Measurements from ENCODE around the gene ARID3C. TPM values are rescaled to one million over a fixed set of nuclear protein-coding genes. Genes with fewer than 3 reads are reported as not detected.

ARID3C gene
- total and polyA plus RNA-seq, 2 of the 8 experiments (the other 6 are each of a cell fraction or from before 2014, with no cell fraction given) = 0.08 TPM; not detected in 1

DNA sequence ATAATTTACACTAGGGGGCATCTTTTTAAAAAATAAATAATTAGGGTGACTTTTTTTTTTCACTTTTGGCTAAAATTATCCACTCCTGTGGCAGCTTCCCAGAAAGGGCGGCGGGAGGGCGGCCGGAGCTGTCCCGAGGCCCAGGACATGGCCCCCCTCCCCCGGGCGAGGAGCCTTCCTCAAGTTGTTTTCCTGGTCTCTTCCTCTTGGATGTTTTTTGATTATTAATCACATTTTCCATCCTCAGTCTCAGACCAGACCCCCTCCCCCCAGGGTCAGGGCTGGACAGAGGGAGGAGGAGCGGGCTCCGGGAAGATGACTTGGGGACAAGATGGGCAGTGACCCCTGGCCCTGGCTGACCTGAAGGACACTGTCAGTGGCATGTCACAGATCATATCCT, 34.7 kb downstream of the ARID3C start:
- Histone ChIP-seq H3K4ac (replicated peaks; ENCODE audit: insufficient read length, low read depth, low read length) (no peak overlapping the region), H3K4me3 (ENCODE audit: extremely low read depth in 1 of 4, insufficient read depth in 2 of 4, low read depth in 3 of 4, low read length in 4 of 4) (no peak overlapping the region), H3K4me2 (ENCODE audit: insufficient read depth in 1 of 2, low read depth in 2 of 2, low read length in 2 of 2) (no peak overlapping the region), H4K20me1 (replicated peaks in 1 of 2; ENCODE audit: control insufficient read depth in 1 of 2, insufficient read depth in 2 of 2, low read length in 2 of 2) (peaks cover 0 to 2% of the 10 kb centered on the region in 2 experiments), H3K79me2 (ENCODE audit: control insufficient read depth in 1 of 2, insufficient read depth in 2 of 2, low read length in 2 of 2) (no peaks in the 10 kb centered on the region), H3K27me3 (replicated peaks in 1 of 4; ENCODE audit: control insufficient read depth in 3 of 4, extremely low read depth in 1 of 4, insufficient read depth in 3 of 4, low read length in 3 of 4) (peaks cover 39 to 52% (median 47%) of the 10 kb centered on the region in 4 experiments), H2BK20ac (ENCODE audit: low read length) (no peak overlapping the region), H3K23me2 (ENCODE audit: low read depth, low read length) (peaks cover 13% of the 10 kb centered on the region; the same call in 1 of the 2 replicates), H4K91ac (replicated peaks; ENCODE audit: insufficient read length, low read length) (no peak overlapping the region), H3K9me3 (ENCODE audit: insufficient read depth in 2 of 2, low read depth in 1 of 2, low read length in 1 of 2) (no peaks in the 10 kb centered on the region), H2BK15ac (ENCODE audit: low read length) (no peak overlapping the region), H2AK5ac (ENCODE audit: low read depth, low read length) (no peak overlapping the region), H3K36me3 (ENCODE audit: control insufficient read depth in 2 of 4, insufficient read depth in 4 of 4, low read length in 3 of 4) (peaks cover 0 to 7% (median 0%) of the 10 kb centered on the region in 4 experiments; a peak in 1 of 8 replicates), H3K18ac (ENCODE audit: extremely low read depth, low read length) (no peak overlapping the region), H3K56ac (replicated peaks; ENCODE audit: insufficient read length, low read depth, low read length) (no peak overlapping the region), H3K4me1 (replicated peaks in 1 of 4; ENCODE audit: control insufficient read depth in 3 of 4, insufficient read depth in 4 of 4, low read length in 3 of 4) (peaks cover 0 to 19% (median 12%) of the 10 kb centered on the region in 4 experiments; a peak in 6 of 7 replicates), H3K23ac (ENCODE audit: insufficient read length) (no peak overlapping the region), H2BK120ac (replicated peaks; ENCODE audit: low read depth, low read length) (no peak overlapping the region), H2AFZ (ENCODE audit: low read length) (no peak overlapping the region), H2BK5ac (ENCODE audit: low read depth, low read length) (no peak overlapping the region), H3K9ac (replicated peaks in 1 of 4; ENCODE audit: extremely low read depth in 1 of 4, low read depth in 3 of 4, low read length in 3 of 4) (no peak overlapping the region), H3K14ac (ENCODE audit: insufficient read length) (no peak overlapping the region), H4K8ac (ENCODE audit: extremely low read depth, insufficient read depth, low read length) (no peak overlapping the region), H4K5ac (ENCODE audit: insufficient read length, low read depth, low read length) (no peak overlapping the region), H3K79me1 (ENCODE audit: low read depth, low read length) (no peaks in the 10 kb centered on the region), H3K27ac (ENCODE audit: low read depth, low read length) (no peak overlapping the region), H2BK12ac (ENCODE audit: low read depth, low read length) (no peak overlapping the region)
- FAIRE-seq (no peak), DNase-seq (ENCODE audit: low read depth in 1 of 2, low spot score in 2 of 2) (no peak)
- TF ChIP-seq EP300 (IDR thresholded peaks at IDR 0.05; ENCODE audit: borderline replicate concordance in 1 of 2, low read depth in 2 of 2, low read length in 2 of 2) (no peak), SP1 (IDR thresholded peaks at IDR 0.05; ENCODE audit: low read depth, low read length) (no peak), SP4 (IDR thresholded peaks at IDR 0.05; ENCODE audit: low read length) (no peak)
- CTCF ChIA-PET (ENCODE audit: partially characterized antibody) = interaction anchor here (1.5 to 11.5 kb wide), 10 partner anchors 11 to 190 kb away, joined by 5 to 214 read pairs (median 32); no protein-coding TSS in a partner anchor
- POLR2A ChIA-PET (ENCODE audit: partially characterized antibody) = interaction anchor here (0.8 kb wide), 1 partner anchor 21 kb away, joined by 4 read pairs; no protein-coding TSS in a partner anchor
- 78% methylated on average over 9 of the region's 9 CpGs; no CpG with 5 or more reads in 1 of the 2 experiments for WGBS, 2 experiments (ENCODE audit: extremely low coverage in 1 of 2, insufficient coverage in 1 of 2, insufficient read length in 1 of 2, insufficient replicate concordance in 2 of 2, low coverage in 1 of 2, low lambda C conversion rate in 2 of 2, missing lambda C conversion rate in 1 of 2)
